Cardiac muscle cell (in vitro differentiated cells and primary cell): ENCODE results near the gene PTS. TPM values are rescaled to one million over a fixed set of nuclear protein-coding genes. Genes with fewer than 3 reads are reported as not detected.
A peak's percentile ranks its signal among the peaks of the same experiment; 100 is the strongest.

Experiments used
- DNase-seq, 2 donors: peaks; one replicate each; pipeline versions ENCODE4 v3.0.0 to v3.0.0-alpha.2; 2010 to 2017; ENCODE audit warnings: low read depth in 1 of 2, low spot score in 1 of 2
- H3K27ac ChIP-seq: fragments of 200-600 bp; sonication (generic); 2 replicates; pipeline ENCODE4 v1.5.1; 2016
- H3K27me3 ChIP-seq: fragments of 200-600 bp; sonication (generic); 2 replicates; pipeline ENCODE4 v1.6.0; 2016; ENCODE audit warnings: control low read depth
- H3K36me3 ChIP-seq: fragments of 200-600 bp; sonication (generic); 2 replicates; pipeline ENCODE4 v1.5.1; 2016; ENCODE audit warnings: control low read depth
- H3K4me1 ChIP-seq: fragments of 200-600 bp; sonication (generic); 2 replicates; pipeline ENCODE4 v1.8.1; 2017; ENCODE audit warnings: low read depth, mild to moderate bottlenecking, mixed run types
- H3K4me3 ChIP-seq: fragments of 200-600 bp; sonication (generic); 2 replicates; pipeline ENCODE4 v1.5.1; 2016; ENCODE audit warnings: mild to moderate bottlenecking
- H3K9me3 ChIP-seq: fragments of 200-600 bp; sonication (generic); 2 replicates; pipeline ENCODE4 v1.5.1; 2017; ENCODE audit warnings: low read depth, mild to moderate bottlenecking, control low read depth
- polyA plus RNA-seq: library from polyadenylated mRNA; unstranded; fragments of >200 nt; fragmentation: Nextera tagmentation; extraction: Ambion mirVana; gene quantifications from 2 replicates; pipeline ENCODE4 v1.2.1, GENCODE V29; 2016
- total RNA-seq: library from RNA; depleted of rRNA; stranded (reverse); fragments of >200 nt; gene quantifications from 2 replicates; pipeline ENCODE4 v1.2.3, GENCODE V29; 2016
- TF ChIP-seq, protein P1 (sequence below): IDR thresholded peaks from 2 replicates; pipeline ENCODE4 v1.5.1; 2012; ENCODE audit warnings: low read depth, mild to moderate bottlenecking, low read length

The PTS gene
- total and polyA plus RNA-seq, 2 experiments from 2014 or later = 28.1 to 66.7 TPM

DNA sequence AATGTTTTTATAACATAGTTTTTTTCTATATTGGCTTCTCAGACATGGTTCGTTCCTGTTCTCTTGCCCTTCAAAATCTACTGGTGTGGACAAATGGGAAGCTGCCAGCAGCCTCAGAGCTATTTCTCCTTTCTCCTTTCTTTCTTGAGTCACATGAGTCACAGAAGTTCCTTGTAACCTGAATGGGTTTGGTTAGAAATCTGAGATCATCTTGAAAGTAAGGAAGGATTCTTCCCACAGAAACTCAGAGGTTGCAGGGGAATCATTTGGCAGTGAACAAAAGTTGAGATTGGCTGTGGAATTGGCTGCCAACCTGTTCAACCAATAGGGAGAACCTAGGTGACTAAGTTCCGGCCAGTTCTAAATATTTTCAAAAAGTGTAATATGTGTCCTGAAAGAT is 22.0 kb downstream of the PTS start:
- H3K9me3 ChIP-seq = no peaks in the 10 kb centered on the region
- no peaks in the 10 kb centered on the region for H3K27me3 ChIP-seq
- no peak overlapping the region for H3K27ac ChIP-seq
- no peaks in the 10 kb centered on the region for H3K36me3 ChIP-seq
- no peak overlapping the region for H3K4me3 ChIP-seq
- TF ChIP-seq, protein P1, sequence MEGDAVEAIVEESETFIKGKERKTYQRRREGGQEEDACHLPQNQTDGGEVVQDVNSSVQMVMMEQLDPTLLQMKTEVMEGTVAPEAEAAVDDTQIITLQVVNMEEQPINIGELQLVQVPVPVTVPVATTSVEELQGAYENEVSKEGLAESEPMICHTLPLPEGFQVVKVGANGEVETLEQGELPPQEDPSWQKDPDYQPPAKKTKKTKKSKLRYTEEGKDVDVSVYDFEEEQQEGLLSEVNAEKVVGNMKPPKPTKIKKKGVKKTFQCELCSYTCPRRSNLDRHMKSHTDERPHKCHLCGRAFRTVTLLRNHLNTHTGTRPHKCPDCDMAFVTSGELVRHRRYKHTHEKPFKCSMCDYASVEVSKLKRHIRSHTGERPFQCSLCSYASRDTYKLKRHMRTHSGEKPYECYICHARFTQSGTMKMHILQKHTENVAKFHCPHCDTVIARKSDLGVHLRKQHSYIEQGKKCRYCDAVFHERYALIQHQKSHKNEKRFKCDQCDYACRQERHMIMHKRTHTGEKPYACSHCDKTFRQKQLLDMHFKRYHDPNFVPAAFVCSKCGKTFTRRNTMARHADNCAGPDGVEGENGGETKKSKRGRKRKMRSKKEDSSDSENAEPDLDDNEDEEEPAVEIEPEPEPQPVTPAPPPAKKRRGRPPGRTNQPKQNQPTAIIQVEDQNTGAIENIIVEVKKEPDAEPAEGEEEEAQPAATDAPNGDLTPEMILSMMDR = no peak
- DNase-seq = no peak
- H3K4me1 ChIP-seq = no peaks in the 10 kb centered on the region

DNA sequence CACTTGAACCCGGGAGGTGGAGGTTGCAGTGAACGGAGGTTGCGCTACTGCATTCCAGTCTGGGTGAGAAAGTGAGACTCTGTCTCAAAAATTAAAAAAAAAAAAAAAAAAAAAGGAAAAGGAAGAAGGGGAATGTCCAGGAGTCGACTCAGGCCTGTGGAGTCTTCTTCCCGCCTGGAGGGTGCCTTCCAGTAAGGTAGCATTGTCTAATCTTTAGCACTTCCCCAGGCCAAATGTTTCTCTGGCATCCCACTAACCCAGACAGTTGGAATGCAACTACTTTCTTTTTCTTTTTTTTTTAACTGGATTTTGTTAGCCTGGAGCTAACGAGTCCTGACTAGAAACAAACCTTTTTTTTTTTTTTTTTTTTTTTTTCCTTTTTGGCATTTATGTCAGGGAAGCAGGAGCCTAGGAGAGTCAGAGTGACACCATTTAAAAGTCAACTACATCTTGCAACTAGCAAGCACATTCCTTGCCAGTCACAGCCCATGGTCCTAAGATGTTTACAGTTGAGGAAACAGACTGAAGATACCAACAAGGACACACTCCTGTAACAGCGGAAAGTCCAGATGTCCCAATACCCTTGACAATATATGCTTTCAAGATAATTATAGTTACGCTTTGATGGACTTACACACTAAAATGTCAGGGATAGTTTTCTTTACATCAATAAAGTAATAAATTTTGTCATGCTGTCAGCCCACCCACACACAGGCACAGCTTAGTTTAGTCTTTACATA is 23.8 kb downstream of the PTS start:
- Histone ChIP-seq H3K36me3 (no peaks in the 10 kb centered on the region), H3K4me1 (no peaks in the 10 kb centered on the region), H3K4me3 (no peak overlapping the region), H3K27ac (no peak overlapping the region), H3K27me3 (no peaks in the 10 kb centered on the region), H3K9me3 (no peaks in the 10 kb centered on the region)
- DNase-seq = peak in 1 of 2 donors; percentile 66
- TF ChIP-seq, protein P1 = no peak

DNA sequence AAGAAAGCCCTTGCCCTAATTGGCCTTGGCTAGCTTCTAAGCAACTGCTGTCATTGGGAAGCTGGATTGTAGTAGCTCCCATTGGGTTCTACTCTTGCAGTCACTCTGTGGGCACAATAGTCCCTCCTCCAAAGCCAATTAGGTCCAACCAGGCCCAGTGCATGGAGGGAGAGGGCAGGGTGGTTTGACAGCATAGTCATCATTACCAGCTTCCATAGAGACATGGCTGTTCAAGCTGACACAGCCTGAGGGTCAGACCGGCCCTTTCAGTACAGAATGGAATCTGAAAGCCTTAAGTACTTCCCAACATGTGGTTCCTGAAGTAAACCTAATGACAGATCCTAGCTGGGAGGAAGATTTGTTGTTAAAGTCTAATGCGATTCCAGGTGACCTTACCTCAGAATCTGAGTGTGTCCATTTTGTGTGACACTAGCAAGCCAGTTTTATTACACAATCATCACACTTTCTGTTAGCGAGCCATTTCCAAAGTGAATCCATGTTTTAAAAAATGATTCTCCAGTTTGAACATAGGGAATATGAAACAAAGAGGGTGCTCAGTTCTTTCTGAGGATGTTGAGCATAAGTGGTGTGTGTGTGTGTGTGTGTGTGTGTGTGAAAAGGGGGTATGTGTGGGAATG is 27.5 kb downstream of the PTS start:
- Histone ChIP-seq H3K36me3 (no peaks in the 10 kb centered on the region), H3K9me3 (no peaks in the 10 kb centered on the region), H3K27ac (no peak overlapping the region), H3K4me3 (no peak overlapping the region), H3K27me3 (no peaks in the 10 kb centered on the region), H3K4me1 (no peaks in the 10 kb centered on the region)
- DNase-seq = no peak
- TF ChIP-seq, protein P1 = no peak

DNA sequence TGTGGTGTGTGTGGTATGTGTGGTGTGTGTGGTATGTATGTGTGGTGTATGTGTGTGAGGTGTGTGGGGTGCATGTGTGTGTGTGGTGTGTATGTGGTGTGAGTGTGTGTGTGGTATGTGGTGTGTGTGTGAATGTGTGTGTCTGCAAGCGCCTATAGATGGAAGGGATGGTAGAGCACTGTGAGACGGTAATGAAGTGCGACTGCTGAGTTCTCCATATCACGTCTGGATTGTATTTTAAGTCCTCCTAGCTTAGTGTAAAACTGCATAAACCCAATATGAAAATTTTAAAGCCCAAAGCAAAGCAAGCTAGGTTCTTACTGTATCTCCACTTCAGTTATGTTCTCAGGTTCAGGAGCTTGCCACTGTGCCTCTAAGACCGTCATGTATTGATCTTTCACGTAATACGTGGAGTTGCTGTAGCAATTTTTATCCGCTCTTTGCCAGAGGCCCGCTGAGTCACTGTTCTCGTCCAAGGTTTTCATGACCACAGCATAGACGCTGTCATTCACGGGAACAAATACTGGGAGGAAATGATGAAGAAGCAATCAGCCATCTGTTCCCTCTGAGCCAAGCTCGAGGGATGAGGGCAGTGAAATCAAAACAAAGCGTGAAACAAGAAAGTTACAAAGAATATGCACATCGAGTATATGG is 29.0 kb downstream of the PTS start:
- no peak overlapping the region for H3K27ac ChIP-seq
- no peaks in the 10 kb centered on the region for H3K27me3 ChIP-seq
- H3K4me3 ChIP-seq = no peak overlapping the region
- no peaks in the 10 kb centered on the region for H3K4me1 ChIP-seq
- TF ChIP-seq, protein P1 = no peak
- DNase-seq = peak in 1 of 2 donors; percentile 84
- no peaks in the 10 kb centered on the region for H3K36me3 ChIP-seq
- no peaks in the 10 kb centered on the region for H3K9me3 ChIP-seq

DNA sequence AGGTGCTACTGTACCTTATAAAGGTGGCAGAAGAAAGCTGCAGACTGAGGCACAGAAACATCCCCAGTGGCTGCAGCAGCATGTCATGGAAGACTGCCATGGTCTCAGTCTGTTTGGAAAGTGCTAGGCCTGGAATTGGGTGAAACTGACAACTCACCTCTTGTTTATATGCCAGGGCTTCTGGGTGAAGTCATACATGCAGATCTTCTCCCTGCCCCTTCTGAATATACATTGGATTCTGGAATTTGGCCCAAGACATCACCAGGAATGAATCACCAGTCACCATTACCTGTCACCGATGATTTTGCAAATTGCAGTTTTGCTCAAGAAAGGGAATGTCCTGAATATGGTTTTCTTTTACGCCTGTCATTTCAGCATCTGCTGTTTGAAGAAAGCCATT is 34.3 kb downstream of the PTS start, which contains the start of gene PLET1:
Gene PLET1 (minus strand): TSS at position 371 of the 400 bp plus-strand sequence. CDS start 271 bp downstream, at position 100.
- Histone ChIP-seq H3K36me3 (no peaks in the 10 kb centered on the region), H3K9me3 (no peaks in the 10 kb centered on the region), H3K27me3 (no peaks in the 10 kb centered on the region), H3K27ac (no peak within 1 kb of the TSS), H3K4me1 (no peaks in the 10 kb centered on the region), H3K4me3 (no peak within 1 kb of the TSS)
- TF ChIP-seq, protein P1 = no peak
- DNase-seq = no peak
